GM12873 (cell line): ENCODE results near the gene HMGCR.

Source experiments
- TF ChIP-seq, protein P1 (sequence below): IDR thresholded peaks from 2 replicates; pipeline ENCODE4 v1.5.1; 2012; ENCODE audit warnings: low read depth, mild to moderate bottlenecking, moderate library complexity, low read length, control low read depth; ENCODE audit not compliant: insufficient read depth; ENCODE audit errors: missing control alignments

Gene HMGCR

DNA sequence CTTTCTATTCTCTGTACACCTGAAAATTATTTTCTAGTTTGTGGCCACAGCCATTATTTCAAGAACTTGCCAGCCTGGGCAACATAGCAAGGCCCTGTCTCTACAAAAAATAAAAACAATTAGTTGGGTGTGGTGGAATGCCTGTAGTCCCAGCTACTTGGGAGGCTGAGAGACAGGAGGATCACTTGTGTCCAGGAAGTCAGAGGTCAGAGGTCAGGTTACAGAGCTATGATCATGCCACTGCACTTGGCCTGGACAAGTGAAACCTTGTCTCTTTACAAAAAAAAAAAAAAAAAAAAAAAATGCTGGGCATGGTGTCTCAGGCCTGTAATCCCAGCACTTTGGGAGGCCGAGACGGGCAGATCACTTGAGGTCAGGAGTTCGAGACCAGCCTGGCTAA lies 58.3 kb downstream of the HMGCR start:
- TF ChIP-seq, protein P1, sequence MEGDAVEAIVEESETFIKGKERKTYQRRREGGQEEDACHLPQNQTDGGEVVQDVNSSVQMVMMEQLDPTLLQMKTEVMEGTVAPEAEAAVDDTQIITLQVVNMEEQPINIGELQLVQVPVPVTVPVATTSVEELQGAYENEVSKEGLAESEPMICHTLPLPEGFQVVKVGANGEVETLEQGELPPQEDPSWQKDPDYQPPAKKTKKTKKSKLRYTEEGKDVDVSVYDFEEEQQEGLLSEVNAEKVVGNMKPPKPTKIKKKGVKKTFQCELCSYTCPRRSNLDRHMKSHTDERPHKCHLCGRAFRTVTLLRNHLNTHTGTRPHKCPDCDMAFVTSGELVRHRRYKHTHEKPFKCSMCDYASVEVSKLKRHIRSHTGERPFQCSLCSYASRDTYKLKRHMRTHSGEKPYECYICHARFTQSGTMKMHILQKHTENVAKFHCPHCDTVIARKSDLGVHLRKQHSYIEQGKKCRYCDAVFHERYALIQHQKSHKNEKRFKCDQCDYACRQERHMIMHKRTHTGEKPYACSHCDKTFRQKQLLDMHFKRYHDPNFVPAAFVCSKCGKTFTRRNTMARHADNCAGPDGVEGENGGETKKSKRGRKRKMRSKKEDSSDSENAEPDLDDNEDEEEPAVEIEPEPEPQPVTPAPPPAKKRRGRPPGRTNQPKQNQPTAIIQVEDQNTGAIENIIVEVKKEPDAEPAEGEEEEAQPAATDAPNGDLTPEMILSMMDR: no peak

DNA sequence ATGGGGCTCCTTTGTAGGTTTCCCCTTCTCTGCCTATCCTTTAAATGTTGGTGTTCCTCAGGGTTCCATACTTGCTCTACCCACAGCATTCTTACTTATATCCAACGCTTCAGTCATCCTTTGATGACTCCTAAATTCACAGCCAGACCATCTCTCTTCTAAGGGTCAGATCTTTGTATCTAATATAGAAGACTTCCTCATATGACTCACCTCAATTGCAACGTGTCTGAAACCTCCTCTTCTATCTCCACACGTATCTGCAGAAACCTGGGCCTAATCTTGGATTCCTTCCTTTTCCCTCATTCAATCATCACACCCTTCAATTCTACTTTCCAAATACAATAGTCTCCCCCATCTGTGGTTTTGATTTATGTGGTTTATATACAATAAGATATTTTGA lies 68.3 kb downstream of the HMGCR start:
- TF ChIP-seq, protein P1: no peak
